IPS-18a (cell line): ENCODE data around the gene SESN1.
"Not testable (repeated sequence)": the region's sequence is repeated elsewhere in the genome, so short reads cannot be mapped to it uniquely, and the experiment has no call there.

ENCODE experiments used
- H3K27ac ChIP-seq: one replicate; pipeline ENCODE4 v1.5.1; 2013; ENCODE audit warnings: low read length
- H3K27me3 ChIP-seq: one replicate; pipeline ENCODE4 v1.6.1; 2013; ENCODE audit warnings: mild to moderate bottlenecking, low read length; ENCODE audit not compliant: control insufficient read depth, insufficient read depth
- H3K36me3 ChIP-seq: one replicate; pipeline ENCODE4 v1.6.1; 2013; ENCODE audit warnings: low read depth, low read length; ENCODE audit not compliant: control insufficient read depth
- H3K4me1 ChIP-seq: one replicate; pipeline ENCODE4 v1.6.1; 2013; ENCODE audit warnings: low read depth, low read length; ENCODE audit not compliant: control insufficient read depth
- H3K4me3 ChIP-seq: one replicate; pipeline ENCODE4 v1.5.1; 2013; ENCODE audit warnings: low read length
- H3K9ac ChIP-seq: one replicate; pipeline ENCODE4 v1.6.1; 2013; ENCODE audit warnings: mild to moderate bottlenecking, low read length, moderate library complexity
- H3K9me3 ChIP-seq: one replicate; pipeline ENCODE4 v1.6.1; 2013; ENCODE audit warnings: low read depth, low read length; ENCODE audit not compliant: control insufficient read depth

Gene SESN1

GRCh38 chr6:108989700-108990099 lies 104.9 kb downstream of the SESN1 start:
- H3K4me3 ChIP-seq, result no peak overlapping the region
- H3K9me3 ChIP-seq, result no peaks in the 10 kb centered on the region
- H3K4me1 ChIP-seq, result no peaks in the 10 kb centered on the region
- H3K27ac ChIP-seq, result no peak overlapping the region
- H3K36me3 ChIP-seq, result peaks cover 30% of the 10 kb centered on the region
- H3K27me3 ChIP-seq, result no peaks in the 10 kb centered on the region
- no peak overlapping the region for H3K9ac ChIP-seq

- H3K27ac ChIP-seq, result no peak overlapping the region
- H3K27me3 ChIP-seq, result no peaks in the 10 kb centered on the region
- H3K4me1 ChIP-seq, result no peaks in the 10 kb centered on the region
- peaks cover 30% of the 10 kb centered on the region for H3K36me3 ChIP-seq
- no peak overlapping the region for H3K4me3 ChIP-seq
- H3K9ac ChIP-seq, result no peak overlapping the region
- no peaks in the 10 kb centered on the region for H3K9me3 ChIP-seq
These were observed 105.9 kb downstream of the SESN1 start for GRCh38 chr6:108988765-108989164.

GRCh38 chr6:108988296-108988695 lies 106.3 kb downstream of the SESN1 start:
- Histone ChIP-seq H3K36me3 (peaks cover 26% of the 10 kb centered on the region), H3K9ac (no peak overlapping the region), H3K4me1 (no peaks in the 10 kb centered on the region), H3K4me3 (no peak overlapping the region), H3K9me3 (no peaks in the 10 kb centered on the region), H3K27ac (no peak overlapping the region), H3K27me3 (no peaks in the 10 kb centered on the region)

GRCh38 chr6:108987156-108987555 lies 107.5 kb downstream of the SESN1 start:
- no peak overlapping the region for H3K4me3 ChIP-seq
- no peaks in the 10 kb centered on the region for H3K9me3 ChIP-seq
- no peak overlapping the region for H3K9ac ChIP-seq
- H3K4me1 ChIP-seq, result no peaks in the 10 kb centered on the region
- no peaks in the 10 kb centered on the region for H3K27me3 ChIP-seq
- H3K27ac ChIP-seq, result no peak overlapping the region
- peaks cover 25% of the 10 kb centered on the region for H3K36me3 ChIP-seq

GRCh38 chr6:108985301-108985700 lies 109.3 kb downstream of the SESN1 start:
- Histone ChIP-seq H3K36me3 (peaks cover 21% of the 10 kb centered on the region), H3K4me1 (no peaks in the 10 kb centered on the region), H3K27me3 (no peaks in the 10 kb centered on the region), H3K27ac (no peak overlapping the region), H3K9ac (no peak overlapping the region), H3K4me3 (no peak overlapping the region), H3K9me3 (no peaks in the 10 kb centered on the region)

GRCh38 chr6:108983151-108983550 lies 111.5 kb downstream of the SESN1 start:
- no peak overlapping the region for H3K4me3 ChIP-seq
- H3K27ac ChIP-seq, result no peak overlapping the region
- no peak overlapping the region for H3K9ac ChIP-seq
- no peaks in the 10 kb centered on the region for H3K4me1 ChIP-seq
- no peaks in the 10 kb centered on the region for H3K27me3 ChIP-seq
- H3K36me3 ChIP-seq, result peaks cover 8% of the 10 kb centered on the region
- H3K9me3 ChIP-seq, result no peaks in the 10 kb centered on the region

GRCh38 chr6:108982154-108983113 lies 112.2 kb downstream of the SESN1 start:
- no peak overlapping the region for H3K9ac ChIP-seq
- H3K4me3 ChIP-seq, result no peak overlapping the region
- H3K9me3 ChIP-seq, result no peaks in the 10 kb centered on the region
- H3K27ac ChIP-seq, result no peak overlapping the region
- no peaks in the 10 kb centered on the region for H3K4me1 ChIP-seq
- peaks cover 3% of the 10 kb centered on the region for H3K36me3 ChIP-seq
- no peaks in the 10 kb centered on the region for H3K27me3 ChIP-seq

GRCh38 chr6:108978638-108979037 lies 116.0 kb downstream of the SESN1 start:
- H3K27ac ChIP-seq, H3K4me1 ChIP-seq, H3K4me3 ChIP-seq, H3K9ac ChIP-seq, H3K9me3 ChIP-seq, H3K27me3 ChIP-seq, H3K36me3 ChIP-seq: not testable (repeated sequence)

GRCh38 chr6:108974201-108974600 lies 120.4 kb downstream of the SESN1 start:
- Histone ChIP-seq H3K27me3 (no peaks in the 10 kb centered on the region), H3K27ac (no peak overlapping the region), H3K4me3 (no peak overlapping the region), H3K9me3 (no peaks in the 10 kb centered on the region), H3K4me1 (no peaks in the 10 kb centered on the region), H3K9ac (no peak overlapping the region), H3K36me3 (no peaks in the 10 kb centered on the region)

GRCh38 chr6:108969776-108970175 lies 124.9 kb downstream of the SESN1 start:
- Histone ChIP-seq H3K36me3 (no peaks in the 10 kb centered on the region), H3K27me3 (no peaks in the 10 kb centered on the region), H3K4me1 (peaks cover 4% of the 10 kb centered on the region), H3K27ac (no peak overlapping the region), H3K9me3 (no peaks in the 10 kb centered on the region), H3K4me3 (no peak overlapping the region), H3K9ac (no peak overlapping the region)

- Histone ChIP-seq H3K27me3 (no peaks in the 10 kb centered on the region), H3K4me3 (no peak overlapping the region), H3K4me1 (peaks cover 4% of the 10 kb centered on the region), H3K9ac (no peak overlapping the region), H3K36me3 (no peaks in the 10 kb centered on the region), H3K27ac (no peak overlapping the region), H3K9me3 (no peaks in the 10 kb centered on the region)
These were observed 126.0 kb downstream of the SESN1 start for GRCh38 chr6:108968325-108969316.
